HFFc6 (cell line): Measurements from ENCODE around the gene DOCK6. TPM values are rescaled to one million over a fixed set of nuclear protein-coding genes. Genes with fewer than 3 reads are reported as not detected.

Experiments used
- DNase-seq: peaks from one replicate; pipeline ENCODE4 v3.0.0-alpha.2; 2018
- H3K27ac Mint-ChIP-seq: 2 replicates; pipeline ENCODE4 v1.8.0; 2020; ENCODE audit warnings: mild to moderate bottlenecking, mixed read lengths
- H3K27me3 Mint-ChIP-seq: 2 replicates; pipeline ENCODE4 v1.8.0; 2021; ENCODE audit warnings: mild to moderate bottlenecking, moderate library complexity, mixed read lengths; ENCODE audit not compliant: insufficient read depth
- H3K36me3 Mint-ChIP-seq: 2 replicates; pipeline ENCODE4 v1.8.0; 2021; ENCODE audit warnings: low read depth, mixed read lengths
- H3K4me1 Mint-ChIP-seq: 2 replicates; pipeline ENCODE4 v1.8.0; 2020; ENCODE audit warnings: low read depth, mixed read lengths
- H3K4me3 Mint-ChIP-seq: 2 replicates; pipeline ENCODE4 v1.8.0; 2020; ENCODE audit warnings: mild to moderate bottlenecking, moderate library complexity, mixed read lengths
- H3K9me3 Mint-ChIP-seq: 2 replicates; pipeline ENCODE4 v1.8.0; 2020; ENCODE audit warnings: mild to moderate bottlenecking, mixed read lengths
- CTCF ChIP-seq: fragments of 200-600 bp; sonication (generic); IDR thresholded peaks from 2 replicates; pipeline ENCODE4 v1.5.0; 2021; ENCODE audit warnings: antibody characterized with exemption, mild to moderate bottlenecking
- total RNA-seq, 6 experiments: library from RNA; stranded (reverse); fragmentation: NEBNext Ultra II Directional; extraction: Animal tissue kit (Norgen Biotek cat#: 25700); gene quantifications; 2 replicates in 1 of 6; 3 replicates in 5 of 6; pipeline ENCODE4 v1.2.3, GENCODE V29; 2021

DOCK6 gene
- total RNA-seq, 6 experiments from 2014 or later: 20.7 to 32.2 (median 22.9) TPM

DNA sequence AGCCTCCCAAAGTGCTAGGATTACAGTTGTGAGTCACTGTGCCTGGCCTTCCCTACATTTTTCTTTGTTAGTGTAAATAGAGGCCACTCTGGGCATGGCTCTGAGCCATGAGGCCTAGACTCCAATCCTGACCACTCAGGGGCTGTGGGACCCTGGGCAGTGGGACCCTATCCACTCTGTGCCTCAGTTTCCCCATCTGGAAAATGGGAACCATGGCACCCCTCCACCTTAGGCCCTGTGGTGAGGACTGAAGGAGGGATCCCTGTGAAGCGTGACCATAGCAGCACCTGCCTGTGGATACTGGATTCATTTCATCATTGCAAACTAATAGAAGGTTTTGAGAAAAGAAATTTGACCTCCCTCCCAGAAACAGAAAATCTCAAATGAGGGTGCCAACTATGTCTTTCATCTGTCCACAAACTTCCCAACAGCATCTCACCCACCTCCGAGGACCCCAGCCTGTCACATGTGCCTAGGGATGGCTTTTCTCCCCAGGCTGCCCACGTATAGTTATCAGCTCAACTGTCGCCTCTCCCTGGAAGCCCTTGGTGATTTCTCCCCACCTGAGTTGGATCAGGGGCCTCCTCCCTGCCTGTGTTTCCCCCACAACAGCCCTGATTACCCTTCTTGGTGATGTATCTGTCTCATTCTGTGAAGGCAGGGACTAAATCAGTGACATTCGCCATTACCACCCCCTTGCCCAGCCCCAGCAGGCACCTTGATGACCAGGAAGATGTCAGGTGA, 17.3 kb downstream of the DOCK6 start:
- no peak for TF ChIP-seq CTCF
- Mint-ChIP-seq H3K9me3 (no peaks in the 10 kb centered on the region), H3K36me3 (peaks cover 4% of the 10 kb centered on the region), H3K27ac (no peak overlapping the region), H3K27me3 (no peaks in the 10 kb centered on the region), H3K4me3 (no peak overlapping the region), H3K4me1 (peaks cover 4% of the 10 kb centered on the region; the same call in 1 of the 2 replicates)
- DNase-seq: no peak

- H3K27me3 Mint-ChIP-seq: no peaks in the 10 kb centered on the region; the same call in 1 of the 2 replicates
- no peak overlapping the region for H3K4me3 Mint-ChIP-seq
- H3K36me3 Mint-ChIP-seq: peaks cover 9% of the 10 kb centered on the region
- peaks cover 4% of the 10 kb centered on the region; the same call in 1 of the 2 replicates for H3K4me1 Mint-ChIP-seq
- H3K27ac Mint-ChIP-seq: no peak overlapping the region
- H3K9me3 Mint-ChIP-seq: no peaks in the 10 kb centered on the region
- no peak for TF ChIP-seq CTCF
- DNase-seq: no peak
Measured at GRCh38 chr19:11243798-11244169, 18.5 kb downstream of the DOCK6 start.

GRCh38 chr19:11242864-11243797, 19.2 kb downstream of the DOCK6 start:
- Mint-ChIP-seq H3K27me3 (no peaks in the 10 kb centered on the region; the same call in 1 of the 2 replicates), H3K27ac (no peak overlapping the region), H3K4me1 (peaks cover 4% of the 10 kb centered on the region; the same call in 1 of the 2 replicates), H3K36me3 (peaks cover 11% of the 10 kb centered on the region), H3K4me3 (no peak overlapping the region), H3K9me3 (no peaks in the 10 kb centered on the region)
- peak; percentile 35 for DNase-seq
- TF ChIP-seq CTCF: peak; percentile 87

- peaks cover 11% of the 10 kb centered on the region for H3K36me3 Mint-ChIP-seq
- H3K4me1 Mint-ChIP-seq: peaks cover 4% of the 10 kb centered on the region; the same call in 1 of the 2 replicates
- no peak overlapping the region for H3K4me3 Mint-ChIP-seq
- H3K9me3 Mint-ChIP-seq: no peaks in the 10 kb centered on the region
- no peak overlapping the region for H3K27ac Mint-ChIP-seq
- no peak for DNase-seq
- no peaks in the 10 kb centered on the region; the same call in 1 of the 2 replicates for H3K27me3 Mint-ChIP-seq
- no peak for TF ChIP-seq CTCF
Measured at GRCh38 chr19:11242025-11242424, 20.3 kb downstream of the DOCK6 start.

GRCh38 chr19:11240008-11240444, 22.3 kb downstream of the DOCK6 start:
- Mint-ChIP-seq H3K4me1 (peaks cover 4% of the 10 kb centered on the region; the same call in 1 of the 2 replicates), H3K36me3 (peaks cover 11% of the 10 kb centered on the region), H3K27ac (no peak overlapping the region), H3K4me3 (no peak overlapping the region), H3K27me3 (no peaks in the 10 kb centered on the region; the same call in 1 of the 2 replicates), H3K9me3 (no peaks in the 10 kb centered on the region)
- TF ChIP-seq CTCF: no peak
- no peak for DNase-seq
